DND-41 (cell line): ENCODE measurements around the gene TMSB10.

Source experiments
- ATAC-seq: fragments of 200-7000 bp; cut with Tn5 transposase; 3 replicates; pipeline ENCODE4 v1.9.1; 2021; ENCODE audit warnings: low read depth; ENCODE audit not compliant: insufficient read depth
- DNase-seq: peaks from one replicate; pipeline ENCODE4 v3.0.0-alpha.2; 2020
- H2AFZ ChIP-seq: 2 replicates; pipeline ENCODE4 v1.6.0; 2012; ENCODE audit warnings: low read depth, low read length
- H3K27ac ChIP-seq: 2 replicates; pipeline ENCODE4 v1.5.1; 2012; ENCODE audit warnings: low read length, inconsistent platforms
- H3K27me3 ChIP-seq: fragments of 200-600 bp; sonication (generic); 2 replicates; pipeline ENCODE4 v1.6.0; 2012; ENCODE audit warnings: low read length, mild to moderate bottlenecking, inconsistent platforms; ENCODE audit not compliant: insufficient read depth, poor library complexity
- H3K36me3 ChIP-seq: 2 replicates; pipeline ENCODE4 v1.5.1; 2012; ENCODE audit warnings: low read length, inconsistent platforms; ENCODE audit not compliant: insufficient read depth
- H3K4me1 ChIP-seq: 2 replicates; pipeline ENCODE4 v1.5.1; 2012; ENCODE audit warnings: mild to moderate bottlenecking, low read length; ENCODE audit not compliant: insufficient read depth
- H3K4me2 ChIP-seq: 2 replicates; pipeline ENCODE4 v1.6.0; 2012; ENCODE audit warnings: mild to moderate bottlenecking, moderate library complexity, low read length, inconsistent platforms; ENCODE audit not compliant: insufficient read depth
- H3K4me3 ChIP-seq, 2 experiments: fragments of 200-600 bp in 1 of 2; shearing (Covaris generic) in 1 of 2; 2 replicates each; pipeline ENCODE4 v1.5.1; 2012 to 2016; ENCODE audit warnings: inconsistent platforms in 2 of 2, low read length in 2 of 2, mild to moderate bottlenecking in 2 of 2, low read depth in 1 of 2, moderate library complexity in 1 of 2
- H3K79me2 ChIP-seq: 2 replicates; pipeline ENCODE4 v1.6.0; 2012; ENCODE audit warnings: low read length, inconsistent platforms; ENCODE audit not compliant: insufficient read depth
- H3K9ac ChIP-seq: 2 replicates; pipeline ENCODE4 v1.6.0; 2012; ENCODE audit warnings: low read depth, mild to moderate bottlenecking, inconsistent platforms, low read length, moderate library complexity
- H3K9me3 ChIP-seq: 2 replicates; pipeline ENCODE4 v1.5.1; 2012; ENCODE audit warnings: low read length, moderate library complexity, mild to moderate bottlenecking, inconsistent platforms; ENCODE audit not compliant: insufficient read depth, severe bottlenecking
- H4K20me1 ChIP-seq: 2 replicates; pipeline ENCODE4 v1.6.0; 2012; ENCODE audit warnings: low read length; ENCODE audit not compliant: insufficient read depth
- EZH2 ChIP-seq: IDR thresholded peaks from 3 replicates; pipeline ENCODE4 v1.6.1; 2012; ENCODE audit warnings: borderline replicate concordance, low read depth, mild to moderate bottlenecking, moderate library complexity, low read length, inconsistent platforms; ENCODE audit not compliant: severe bottlenecking
- TF ChIP-seq, protein P1 (sequence below): IDR thresholded peaks from 2 replicates; pipeline ENCODE4 v1.5.1; 2012; ENCODE audit warnings: borderline replicate concordance, low read length, moderate library complexity, mild to moderate bottlenecking; ENCODE audit not compliant: poor library complexity, severe bottlenecking; ENCODE audit errors: extremely low read depth

The TMSB10 gene

GRCh38 chr2:84919885-84920580 is 14.6 kb downstream of the TMSB10 start:
- DNase-seq: no peak
- H3K4me3 ChIP-seq: no peak overlapping the region

DNA sequence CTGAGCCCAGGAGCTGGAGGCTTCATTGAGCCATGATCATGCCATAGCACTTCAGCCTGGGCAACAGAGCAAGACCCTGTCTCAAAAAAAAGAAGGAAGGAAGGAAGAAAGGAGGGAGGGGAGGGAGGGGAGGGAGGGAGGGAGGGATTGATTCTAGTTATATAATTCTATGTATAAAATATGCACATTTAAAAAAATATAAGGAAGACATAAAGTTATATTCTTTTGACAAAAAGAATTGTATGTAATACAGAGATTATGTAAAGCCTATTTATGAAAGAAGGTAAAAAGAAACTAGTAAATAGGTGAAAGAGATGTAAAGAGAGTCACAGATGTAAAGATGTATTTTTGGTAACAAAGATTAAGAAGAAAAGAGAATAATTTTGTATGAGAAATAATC is 17.6 kb downstream of the TMSB10 start:
- TF ChIP-seq, protein P1, sequence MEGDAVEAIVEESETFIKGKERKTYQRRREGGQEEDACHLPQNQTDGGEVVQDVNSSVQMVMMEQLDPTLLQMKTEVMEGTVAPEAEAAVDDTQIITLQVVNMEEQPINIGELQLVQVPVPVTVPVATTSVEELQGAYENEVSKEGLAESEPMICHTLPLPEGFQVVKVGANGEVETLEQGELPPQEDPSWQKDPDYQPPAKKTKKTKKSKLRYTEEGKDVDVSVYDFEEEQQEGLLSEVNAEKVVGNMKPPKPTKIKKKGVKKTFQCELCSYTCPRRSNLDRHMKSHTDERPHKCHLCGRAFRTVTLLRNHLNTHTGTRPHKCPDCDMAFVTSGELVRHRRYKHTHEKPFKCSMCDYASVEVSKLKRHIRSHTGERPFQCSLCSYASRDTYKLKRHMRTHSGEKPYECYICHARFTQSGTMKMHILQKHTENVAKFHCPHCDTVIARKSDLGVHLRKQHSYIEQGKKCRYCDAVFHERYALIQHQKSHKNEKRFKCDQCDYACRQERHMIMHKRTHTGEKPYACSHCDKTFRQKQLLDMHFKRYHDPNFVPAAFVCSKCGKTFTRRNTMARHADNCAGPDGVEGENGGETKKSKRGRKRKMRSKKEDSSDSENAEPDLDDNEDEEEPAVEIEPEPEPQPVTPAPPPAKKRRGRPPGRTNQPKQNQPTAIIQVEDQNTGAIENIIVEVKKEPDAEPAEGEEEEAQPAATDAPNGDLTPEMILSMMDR: no peak
- no peak for TF ChIP-seq EZH2
- H3K9me3 ChIP-seq: no peaks in the 10 kb centered on the region
- no peaks in the 10 kb centered on the region for H3K36me3 ChIP-seq
- no peak overlapping the region for H3K9ac ChIP-seq
- no peak overlapping the region for H3K4me3 ChIP-seq
- no peak for DNase-seq
- no peaks in the 10 kb centered on the region for H3K79me2 ChIP-seq
- no peaks in the 10 kb centered on the region for H3K27me3 ChIP-seq
- no peaks in the 10 kb centered on the region for H4K20me1 ChIP-seq
- no peak overlapping the region for H2AFZ ChIP-seq
- H3K27ac ChIP-seq: no peak overlapping the region
- H3K4me1 ChIP-seq: peaks cover 15% of the 10 kb centered on the region
- ATAC-seq: no peak
- no peak overlapping the region for H3K4me2 ChIP-seq

More at GRCh38 chr2:84919885-84920580, 14.6 kb downstream of the TMSB10 start:
- H4K20me1 ChIP-seq: no peaks in the 10 kb centered on the region
- H3K27ac ChIP-seq: no peak overlapping the region
- H3K36me3 ChIP-seq: no peaks in the 10 kb centered on the region
- no peak overlapping the region for H3K9ac ChIP-seq
- H3K79me2 ChIP-seq: no peaks in the 10 kb centered on the region
- no peak overlapping the region for H3K4me2 ChIP-seq
- H3K27me3 ChIP-seq: no peaks in the 10 kb centered on the region
- TF ChIP-seq EZH2: no peak
- TF ChIP-seq, protein P1: no peak
- ATAC-seq: no peak
- no peaks in the 10 kb centered on the region for H3K9me3 ChIP-seq
- H3K4me1 ChIP-seq: no peaks in the 10 kb centered on the region
- H2AFZ ChIP-seq: no peak overlapping the region

GRCh38 chr2:84924173-84925106 is 19.0 kb downstream of the TMSB10 start:
- no peaks in the 10 kb centered on the region for H3K79me2 ChIP-seq
- no peak overlapping the region for H3K9ac ChIP-seq
- H3K27me3 ChIP-seq: no peaks in the 10 kb centered on the region
- TF ChIP-seq, protein P1: no peak
- TF ChIP-seq EZH2: no peak
- no peak overlapping the region for H3K27ac ChIP-seq
- DNase-seq (peak; percentile 37), ATAC-seq (no peak)
- H3K4me3 ChIP-seq: no peak overlapping the region
- H3K9me3 ChIP-seq: no peaks in the 10 kb centered on the region
- H3K36me3 ChIP-seq: no peaks in the 10 kb centered on the region
- no peak overlapping the region for H2AFZ ChIP-seq
- peaks cover 15% of the 10 kb centered on the region for H3K4me1 ChIP-seq
- no peaks in the 10 kb centered on the region for H4K20me1 ChIP-seq
- H3K4me2 ChIP-seq: no peak overlapping the region
